Activated T-helper 2 cell treated with anti-CD3 and anti-CD28 coated beads, Interferon-gamma antibody, Interleukin-2, Interleukin-4, amounts not matched to agents 10 μg/mL and 5 μg/mL and 100 μg/mL, durations not matched to agents 14 hours and 24 hours and 36 hours (primary cell): ENCODE measurements around the gene PRKCE. TPM values are rescaled to one million over a fixed set of nuclear protein-coding genes. Genes with fewer than 3 reads are reported as not detected.

ENCODE experiments used
- DNase-seq: peaks from one replicate; pipeline ENCODE4 v3.0.0; 2021; ENCODE audit warnings: low spot score
- H3K27ac Mint-ChIP-seq: one replicate; pipeline ENCODE4 v1.8.0; 2021; ENCODE audit warnings: mixed read lengths
- H3K27me3 Mint-ChIP-seq: one replicate; pipeline ENCODE4 v1.8.0; 2021; ENCODE audit warnings: low read depth, mixed read lengths
- H3K36me3 Mint-ChIP-seq: one replicate; pipeline ENCODE4 v1.8.0; 2021; ENCODE audit warnings: low read depth, mixed read lengths
- H3K4me1 Mint-ChIP-seq: one replicate; pipeline ENCODE4 v1.8.0; 2021; ENCODE audit warnings: low read depth, mixed read lengths
- H3K4me3 Mint-ChIP-seq: one replicate; pipeline ENCODE4 v1.8.0; 2021; ENCODE audit warnings: low read depth, mild to moderate bottlenecking, moderate library complexity, mixed read lengths
- H3K9me3 Mint-ChIP-seq: one replicate; pipeline ENCODE4 v1.8.0; 2021; ENCODE audit warnings: mixed read lengths
- intact Hi-C: fragments of 100-400 bp; cut with micrococcal nuclease; formaldehyde crosslinking; loops from one replicate; pipeline ENCODE4 v1.15.1; 2023
- total RNA-seq: library from RNA; stranded (reverse); gene quantifications from 2 replicates; pipeline ENCODE4 v1.2.3, GENCODE V29; 2022

The PRKCE gene
- total RNA-seq, 1 donor from 2014 or later = 21.5 TPM

GRCh38 chr2:45794134-45794617 lies 142.7 kb downstream of the PRKCE start:
- Mint-ChIP-seq H3K9me3 (no peaks in the 10 kb centered on the region), H3K4me1 (peaks cover 2% of the 10 kb centered on the region), H3K36me3 (no peaks in the 10 kb centered on the region), H3K27ac (no peak overlapping the region), H3K27me3 (peaks cover 3% of the 10 kb centered on the region), H3K4me3 (no peak overlapping the region)
- DNase-seq = no peak
- intact Hi-C loops = loop anchor here (10.0 kb wide), 1 partner anchor 391 kb away; no protein-coding TSS in a partner anchor

- DNase-seq = no peak
- Mint-ChIP-seq H3K4me3 (no peak overlapping the region), H3K4me1 (peaks cover 2% of the 10 kb centered on the region), H3K36me3 (no peaks in the 10 kb centered on the region), H3K9me3 (no peaks in the 10 kb centered on the region), H3K27ac (no peak overlapping the region), H3K27me3 (peaks cover 3% of the 10 kb centered on the region)
- intact Hi-C loops = loop anchor here (10.0 kb wide), 1 partner anchor 388 kb away; no protein-coding TSS in a partner anchor
These were observed 145.0 kb downstream of the PRKCE start for GRCh38 chr2:45796500-45796899.

GRCh38 chr2:45797451-45798230 lies 146.2 kb downstream of the PRKCE start:
- intact Hi-C loops = loop anchor here (10.0 kb wide), 1 partner anchor 387 kb away; no protein-coding TSS in a partner anchor
- H3K4me3 Mint-ChIP-seq = no peak overlapping the region
- DNase-seq = no peak
- H3K27ac Mint-ChIP-seq = no peak overlapping the region
- H3K4me1 Mint-ChIP-seq = peaks cover 2% of the 10 kb centered on the region
- no peaks in the 10 kb centered on the region for H3K36me3 Mint-ChIP-seq
- peaks cover 3% of the 10 kb centered on the region for H3K27me3 Mint-ChIP-seq
- no peaks in the 10 kb centered on the region for H3K9me3 Mint-ChIP-seq

GRCh38 chr2:45799679-45800381 lies 148.4 kb downstream of the PRKCE start:
- Mint-ChIP-seq H3K4me1 (peaks cover 3% of the 10 kb centered on the region), H3K36me3 (no peaks in the 10 kb centered on the region), H3K4me3 (no peak overlapping the region), H3K9me3 (no peaks in the 10 kb centered on the region), H3K27ac (no peak overlapping the region), H3K27me3 (peaks cover 3% of the 10 kb centered on the region)
- intact Hi-C loops = loop anchor here (10.0 kb wide), 1 partner anchor 385 kb away; no protein-coding TSS in a partner anchor
- no peak for DNase-seq

GRCh38 chr2:45802499-45803138 lies 151.1 kb downstream of the PRKCE start:
- H3K4me3 Mint-ChIP-seq = no peak overlapping the region

GRCh38 chr2:45804987-45805755 lies 153.7 kb downstream of the PRKCE start:
- H3K27me3 Mint-ChIP-seq = no peaks in the 10 kb centered on the region
- intact Hi-C loops = no loop called here
- no peak for DNase-seq

More at GRCh38 chr2:45802499-45803138, 151.1 kb downstream of the PRKCE start:
- H3K27me3 Mint-ChIP-seq = no peaks in the 10 kb centered on the region
- intact Hi-C loops = no loop called here
- peaks cover 5% of the 10 kb centered on the region for H3K4me1 Mint-ChIP-seq
- no peaks in the 10 kb centered on the region for H3K9me3 Mint-ChIP-seq
- no peak for DNase-seq
- H3K36me3 Mint-ChIP-seq = no peaks in the 10 kb centered on the region
- no peak overlapping the region for H3K27ac Mint-ChIP-seq

GRCh38 chr2:45806563-45807358 lies 155.3 kb downstream of the PRKCE start:
- intact Hi-C loops = no loop called here
- Mint-ChIP-seq H3K27ac (no peak overlapping the region), H3K27me3 (no peaks in the 10 kb centered on the region), H3K4me3 (no peak overlapping the region), H3K4me1 (peaks cover 6% of the 10 kb centered on the region), H3K36me3 (no peaks in the 10 kb centered on the region), H3K9me3 (no peaks in the 10 kb centered on the region)
- DNase-seq = no peak

More at GRCh38 chr2:45804987-45805755, 153.7 kb downstream of the PRKCE start:
- H3K4me1 Mint-ChIP-seq = peaks cover 5% of the 10 kb centered on the region
- no peaks in the 10 kb centered on the region for H3K36me3 Mint-ChIP-seq
- H3K9me3 Mint-ChIP-seq = no peaks in the 10 kb centered on the region
- H3K4me3 Mint-ChIP-seq = no peak overlapping the region
- no peak overlapping the region for H3K27ac Mint-ChIP-seq

- Mint-ChIP-seq H3K4me3 (no peak overlapping the region), H3K4me1 (peaks cover 10% of the 10 kb centered on the region), H3K27ac (no peak overlapping the region), H3K27me3 (peaks cover 2% of the 10 kb centered on the region), H3K36me3 (no peaks in the 10 kb centered on the region), H3K9me3 (no peaks in the 10 kb centered on the region)
- no peak for DNase-seq
- intact Hi-C loops = no loop called here
These were observed 156.9 kb downstream of the PRKCE start for GRCh38 chr2:45808294-45808800.

- no peaks in the 10 kb centered on the region for H3K9me3 Mint-ChIP-seq
- peaks cover 10% of the 10 kb centered on the region for H3K4me1 Mint-ChIP-seq
- no peak overlapping the region for H3K27ac Mint-ChIP-seq
- no peaks in the 10 kb centered on the region for H3K36me3 Mint-ChIP-seq
- intact Hi-C loops = no loop called here
- H3K4me3 Mint-ChIP-seq = no peak overlapping the region
- no peak for DNase-seq
- H3K27me3 Mint-ChIP-seq = peaks cover 2% of the 10 kb centered on the region
These were observed 157.7 kb downstream of the PRKCE start for GRCh38 chr2:45809205-45809604.

- Mint-ChIP-seq H3K4me1 (peaks cover 6% of the 10 kb centered on the region), H3K36me3 (no peaks in the 10 kb centered on the region), H3K27ac (no peak overlapping the region), H3K9me3 (no peaks in the 10 kb centered on the region), H3K27me3 (peaks cover 4% of the 10 kb centered on the region), H3K4me3 (no peak overlapping the region)
- DNase-seq = no peak
- intact Hi-C loops = no loop called here
These were observed 160.6 kb downstream of the PRKCE start for GRCh38 chr2:45812011-45812500.
